Smooth muscle cell (in vitro differentiated cells): ENCODE data around the gene PHF2. TPM values are rescaled to one million over a fixed set of nuclear protein-coding genes. Genes with fewer than 3 reads are reported as not detected.

ENCODE experiments used
- DNase-seq: peaks from one replicate; lab custom pipeline; 2025; ENCODE audit not compliant: unreplicated experiment; lab: John Stamatoyannopoulos, UW
- H2AFZ ChIP-seq: fragments of 200-600 bp; sonication (generic); 2 replicates; pipeline ENCODE4 v1.6.0; 2016; ENCODE audit warnings: antibody characterized with exemption, low read depth, mild to moderate bottlenecking
- H3F3A ChIP-seq: fragments of 200-600 bp; sonication (generic); 2 replicates; pipeline ENCODE4 v1.6.0; 2017; ENCODE audit warnings: antibody characterized with exemption, low read depth
- H3K27ac ChIP-seq: fragments of 200-600 bp; sonication (generic); 2 replicates; pipeline ENCODE4 v1.5.1; 2016; ENCODE audit warnings: low read depth, mild to moderate bottlenecking
- H3K27me3 ChIP-seq: fragments of 200-600 bp; sonication (generic); 2 replicates; pipeline ENCODE4 v1.6.1; 2016; ENCODE audit warnings: low read depth, mild to moderate bottlenecking
- H3K36me3 ChIP-seq: fragments of 200-600 bp; sonication (generic); 2 replicates; pipeline ENCODE4 v1.5.1; 2016; ENCODE audit warnings: low read depth
- H3K4me1 ChIP-seq: fragments of 200-600 bp; sonication (generic); 2 replicates; pipeline ENCODE4 v1.5.1; 2016; ENCODE audit warnings: low read depth
- H3K4me2 ChIP-seq: fragments of 200-600 bp; sonication (generic); 2 replicates; pipeline ENCODE4 v1.6.0; 2016; ENCODE audit warnings: mild to moderate bottlenecking
- H3K4me3 ChIP-seq: fragments of 200-600 bp; sonication (generic); 2 replicates; pipeline ENCODE4 v1.5.1; 2016; ENCODE audit warnings: mild to moderate bottlenecking
- H3K79me2 ChIP-seq: fragments of 200-600 bp; sonication (generic); 2 replicates; pipeline ENCODE4 v1.6.0; 2016; ENCODE audit warnings: low read depth, mild to moderate bottlenecking
- H3K9ac ChIP-seq: fragments of 200-600 bp; sonication (generic); 2 replicates; pipeline ENCODE4 v1.6.0; 2016; ENCODE audit warnings: low read depth
- H3K9me3 ChIP-seq: fragments of 200-600 bp; sonication (generic); replicated peaks from 2 replicates; pipeline ENCODE4 v1.5.1; 2016; ENCODE audit warnings: low read depth
- H4K20me1 ChIP-seq: fragments of 200-600 bp; sonication (generic); 2 replicates; pipeline ENCODE4 v1.6.0; 2016; ENCODE audit warnings: low read depth
- CTCF ChIP-seq: fragments of 200-600 bp; sonication (generic); IDR thresholded peaks from 2 replicates; pipeline ENCODE4 v1.5.1; 2017; ENCODE audit warnings: borderline replicate concordance, mild to moderate bottlenecking, antibody characterized with exemption; ENCODE audit not compliant: insufficient read depth, poor library complexity, severe bottlenecking
- WGBS: methylation state at CpG from one replicate; pipeline ENCODE4 v1.1.7; 2016; ENCODE audit warnings: low lambda C conversion rate; 5-methylcytosine and 5-hydroxymethylcytosine counted together
- polyA plus RNA-seq: library from polyadenylated mRNA; unstranded; fragments of >200 nt; fragmentation: Nextera tagmentation; extraction: Ambion mirVana; gene quantifications from 2 replicates; pipeline ENCODE4 v1.2.1, GENCODE V29; 2016
- total RNA-seq: library from RNA; depleted of rRNA; stranded (reverse); fragments of >200 nt; gene quantifications from 2 replicates; pipeline ENCODE4 v1.2.3, GENCODE V29; 2014

PHF2 gene
- total and polyA plus RNA-seq, 2 experiments from 2014 or later: 11.1 to 18.3 TPM

- DNase-seq: no peak
- H3K9ac ChIP-seq: no peak overlapping the region
- H3K4me3 ChIP-seq: no peak overlapping the region
- no peaks in the 10 kb centered on the region for H3K27me3 ChIP-seq
- no peaks in the 10 kb centered on the region for H3K36me3 ChIP-seq
- no peaks in the 10 kb centered on the region for H3K9me3 ChIP-seq
- H3K27ac ChIP-seq: no peak overlapping the region
- no peak overlapping the region for H3K4me2 ChIP-seq
- peaks cover 12% of the 10 kb centered on the region for H3K4me1 ChIP-seq
- H3F3A ChIP-seq: no peaks in the 10 kb centered on the region
- WGBS: 81% methylated on average over 10 of the region's 10 CpGs
- peaks cover 82% of the 10 kb centered on the region for H4K20me1 ChIP-seq
- H2AFZ ChIP-seq: no peak overlapping the region
- no peak for TF ChIP-seq CTCF
- peaks cover 91% of the 10 kb centered on the region for H3K79me2 ChIP-seq
Observed at GRCh38 chr9:93580654-93581380, 4.4 kb downstream of the PHF2 start.

GRCh38 chr9:93582115-93582514 lies 5.7 kb downstream of the PHF2 start:
- no peak overlapping the region for H3K4me3 ChIP-seq
- H3K27ac ChIP-seq: no peak overlapping the region
- peaks cover 95% of the 10 kb centered on the region for H4K20me1 ChIP-seq
- H3F3A ChIP-seq: no peaks in the 10 kb centered on the region
- no peak overlapping the region for H2AFZ ChIP-seq
- no peak overlapping the region for H3K9ac ChIP-seq
- H3K9me3 ChIP-seq: no peaks in the 10 kb centered on the region
- peaks cover 99% of the 10 kb centered on the region for H3K79me2 ChIP-seq
- no peak overlapping the region for H3K4me2 ChIP-seq
- no peaks in the 10 kb centered on the region for H3K27me3 ChIP-seq
- 84% methylated on average over 5 of the region's 5 CpGs for WGBS
- DNase-seq: no peak
- no peaks in the 10 kb centered on the region for H3K36me3 ChIP-seq
- TF ChIP-seq CTCF: no peak
- peaks cover 12% of the 10 kb centered on the region for H3K4me1 ChIP-seq

- no peak overlapping the region for H3K4me3 ChIP-seq
- H3K79me2 ChIP-seq: peaks cover 99% of the 10 kb centered on the region
- no peaks in the 10 kb centered on the region for H3K36me3 ChIP-seq
- no peak overlapping the region for H3K9ac ChIP-seq
- H3K9me3 ChIP-seq: no peaks in the 10 kb centered on the region
- 96% methylated on average over 3 of the region's 3 CpGs for WGBS
- peaks cover 10% of the 10 kb centered on the region for H3K4me1 ChIP-seq
- no peak for TF ChIP-seq CTCF
- H3K4me2 ChIP-seq: no peak overlapping the region
- H3K27me3 ChIP-seq: no peaks in the 10 kb centered on the region
- no peaks in the 10 kb centered on the region for H3F3A ChIP-seq
- no peak overlapping the region for H3K27ac ChIP-seq
- H2AFZ ChIP-seq: no peak overlapping the region
- H4K20me1 ChIP-seq: peaks cover 97% of the 10 kb centered on the region
- DNase-seq: no peak
Observed at GRCh38 chr9:93582550-93582949, 6.2 kb downstream of the PHF2 start.

- no peak overlapping the region for H3K9ac ChIP-seq
- H3K9me3 ChIP-seq: no peaks in the 10 kb centered on the region
- H3K4me3 ChIP-seq: no peak overlapping the region
- H3K79me2 ChIP-seq: peaks cover 89% of the 10 kb centered on the region
- no peak overlapping the region for H3K27ac ChIP-seq
- no peak for TF ChIP-seq CTCF
- no peaks in the 10 kb centered on the region for H3K4me1 ChIP-seq
- no peaks in the 10 kb centered on the region for H3K36me3 ChIP-seq
- DNase-seq: no peak
- no peak overlapping the region for H2AFZ ChIP-seq
- H3K27me3 ChIP-seq: no peaks in the 10 kb centered on the region
- WGBS: 98% methylated on average over 4 of the region's 4 CpGs
- H3F3A ChIP-seq: no peaks in the 10 kb centered on the region
- H4K20me1 ChIP-seq: peaks cover 97% of the 10 kb centered on the region
- H3K4me2 ChIP-seq: no peak overlapping the region
Observed at GRCh38 chr9:93585259-93585658, 8.9 kb downstream of the PHF2 start.
